HepG2 (cell line): ENCODE measurements around the gene PFKFB4. TPM values are rescaled to one million over a fixed set of nuclear protein-coding genes. Genes with fewer than 3 reads are reported as not detected.
A peak's percentile ranks its signal among the peaks of the same experiment; 100 is the strongest.

Experiments
- ATAC-seq: fragments of 200-7000 bp; cut with Tn5 transposase; 3 replicates; pipeline ENCODE4 v1.9.1; 2020; ENCODE audit warnings: mild to moderate bottlenecking, moderate library complexity
- BruUV-seq: library from RNA; stranded (reverse); fragments of 400-500 nt; replicated peaks from 2 replicates; lab custom pipeline; 2021; lab: Mats Ljungman, UMichigan
- CTCF ChIA-PET: fragments of 300-600 bp; formaldehyde crosslinking; extraction: SDS; loops from one replicate; lab custom pipeline; 2021; ENCODE audit warnings: low total read pairs, inconsistent platforms, low intra/inter-chr PET ratio; lab: Yijun Ruan, JAX
- POLR2A ChIA-PET: fragments of 350-600 bp; sonication (Branson Sonifier 250); formaldehyde crosslinking; loops from one replicate; lab custom pipeline; 2020; ENCODE audit warnings: antibody characterized with exemption, inconsistent platforms; lab: Yijun Ruan, JAX
- DNase-seq: peaks from one replicate; pipeline ENCODE4 v3.0.0-alpha.2; 2015; ENCODE audit warnings: low spot score
- FAIRE-seq: peaks from 3 replicates; lab custom pipeline; 2011; peaks lifted over from hg19 to GRCh38; lab: Jason Lieb, UNC
- H2AFZ ChIP-seq: one replicate; pipeline ENCODE4 v1.6.1; 2011; ENCODE audit warnings: low read length, inconsistent platforms
- H3K27ac ChIP-seq: fragments of 300-600 bp; 3 replicates; pipeline ENCODE4 v1.8.0; 2011; ENCODE audit warnings: mixed run types, mild to moderate bottlenecking, mixed read lengths, low read length, inconsistent platforms; ENCODE audit not compliant: insufficient read depth; ENCODE audit errors: extremely low read length
- H3K27me3 ChIP-seq, 2 experiments: fragments of 200-600 bp in 1 of 2; 2 replicates in 1 of 2; 3 replicates in 1 of 2; pipeline versions ENCODE4 v1.6.0 to v1.8.0; 2011; ENCODE audit warnings: low read length in 2 of 2, mild to moderate bottlenecking in 2 of 2, moderate library complexity in 2 of 2, inconsistent platforms in 1 of 2; ENCODE audit not compliant: insufficient read depth in 2 of 2, control insufficient read depth in 1 of 2
- H3K36me3 ChIP-seq, 2 experiments: fragments of 200-600 bp in 1 of 2; replicated peaks in 1 of 2; 2 replicates in 1 of 2; 3 replicates in 1 of 2; pipeline versions ENCODE4 v1.5.1 to v1.8.0; 2011; ENCODE audit warnings: low read length in 2 of 2, inconsistent platforms in 1 of 2; ENCODE audit not compliant: insufficient read depth in 2 of 2, control insufficient read depth in 1 of 2
- H3K4me1 ChIP-seq: 2 replicates; pipeline ENCODE4 v1.5.1; 2012; ENCODE audit warnings: low read length, inconsistent platforms; ENCODE audit not compliant: insufficient read depth
- H3K4me2 ChIP-seq: 2 replicates; pipeline ENCODE4 v1.6.0; 2011; ENCODE audit warnings: low read depth, low read length, inconsistent platforms
- H3K4me3 ChIP-seq, 3 experiments: fragments of 200-600 bp in 1 of 3; sonication (generic), shearing (Covaris generic) in 1 of 3; replicated peaks in 1 of 3; 2 replicates each; pipeline ENCODE4 v1.5.1; 2011 to 2016; ENCODE audit warnings: low read length in 3 of 3, inconsistent platforms in 2 of 3, low read depth in 2 of 3, mild to moderate bottlenecking in 2 of 3, control low read depth in 1 of 3, mixed read lengths in 1 of 3; ENCODE audit not compliant: insufficient read depth in 1 of 3
- H3K79me2 ChIP-seq: one replicate; pipeline ENCODE4 v1.6.1; 2011; ENCODE audit warnings: low read length, inconsistent platforms; ENCODE audit not compliant: insufficient read depth
- H3K9ac ChIP-seq: 2 replicates; pipeline ENCODE4 v1.6.0; 2011; ENCODE audit warnings: mild to moderate bottlenecking, low read depth, low read length, inconsistent platforms; ENCODE audit not compliant: insufficient read depth
- H3K9me3 ChIP-seq: 2 replicates; pipeline ENCODE4 v1.5.1; 2012; ENCODE audit warnings: mild to moderate bottlenecking, low read length
- H4K20me1 ChIP-seq: 2 replicates; pipeline ENCODE4 v1.6.0; 2011; ENCODE audit warnings: inconsistent platforms, mild to moderate bottlenecking, low read length, moderate library complexity; ENCODE audit not compliant: insufficient read depth
- CTCF ChIP-seq: sonication (generic); formaldehyde crosslinking; IDR thresholded peaks from 2 replicates; pipeline ENCODE4 v1.5.0; 2020; ENCODE audit warnings: mild to moderate bottlenecking, missing genetic modification reagents, moderate library complexity
- HES4 ChIP-seq: sonication (generic); formaldehyde crosslinking; IDR thresholded peaks from 2 replicates; pipeline ENCODE4 v1.9.0; 2021; ENCODE audit warnings: mild to moderate bottlenecking, missing genetic modification reagents, borderline replicate concordance
- HHEX ChIP-seq: IDR thresholded peaks from 2 replicates; pipeline ENCODE4 v1.6.1; 2016; ENCODE audit warnings: control low read depth
- MAFK ChIP-seq, 2 experiments: IDR thresholded peaks in 1 of 2; conservative IDR thresholded peaks in 1 of 2; 2 replicates each; pipeline ENCODE4 v1.6.1; 2011; ENCODE audit warnings: improper control_type of control experiment in 2 of 2, low read length in 2 of 2
- PHF21A ChIP-seq: sonication (generic); formaldehyde crosslinking; IDR thresholded peaks from 2 replicates; pipeline ENCODE4 v1.5.0; 2020; ENCODE audit warnings: mild to moderate bottlenecking, missing genetic modification reagents
- RARA ChIP-seq: IDR thresholded peaks from 2 replicates; pipeline ENCODE4 v1.6.1; 2016; ENCODE audit warnings: missing genetic modification reagents, missing compliant biosample characterization
- SMAD3 ChIP-seq: sonication (generic); formaldehyde crosslinking; IDR thresholded peaks from 2 replicates; pipeline ENCODE4 v1.4.0; 2020; ENCODE audit warnings: missing genetic modification reagents
- SOX13 ChIP-seq, 3 experiments: fragments of 450-650 bp in 1 of 3; sonication (generic) in 1 of 3; formaldehyde crosslinking in 1 of 3; IDR thresholded peaks in 2 of 3; conservative IDR thresholded peaks in 1 of 3; 2 replicates each; pipeline versions ENCODE4 v1.5.0 to v1.6.1; 2016 to 2020; ENCODE audit warnings: antibody characterized with exemption in 1 of 3, mild to moderate bottlenecking in 1 of 3, missing compliant biosample characterization in 1 of 3, missing genetic modification reagents in 1 of 3, moderate library complexity in 1 of 3
- SYNCRIP ChIP-seq: fragments of 200-400 bp; formaldehyde crosslinking; IDR thresholded peaks from 2 replicates; pipeline ENCODE4 v1.6.1; 2018; ENCODE audit warnings: mild to moderate bottlenecking, low read depth, low read length; ENCODE audit not compliant: insufficient read depth
- UBTF ChIP-seq: sonication (generic); formaldehyde crosslinking; IDR thresholded peaks from 2 replicates; pipeline ENCODE4 v1.4.0; 2020; ENCODE audit warnings: mild to moderate bottlenecking, missing genetic modification reagents
- ZBTB21 ChIP-seq: sonication (generic); formaldehyde crosslinking; IDR thresholded peaks from 2 replicates; pipeline ENCODE4 v1.4.0; 2020; ENCODE audit warnings: missing genetic modification reagents
- ZBTB38 ChIP-seq: sonication (generic); formaldehyde crosslinking; IDR thresholded peaks from 2 replicates; pipeline ENCODE4 v1.5.1; 2020; ENCODE audit warnings: mild to moderate bottlenecking, missing genetic modification reagents
- ZNF33B ChIP-seq: sonication (generic); formaldehyde crosslinking; IDR thresholded peaks from 2 replicates; pipeline ENCODE4 v1.5.1; 2020; ENCODE audit warnings: mild to moderate bottlenecking, missing genetic modification reagents
- ZNF510 ChIP-seq: sonication (generic); formaldehyde crosslinking; IDR thresholded peaks from 2 replicates; pipeline ENCODE4 v1.4.0; 2020; ENCODE audit warnings: low read depth, mild to moderate bottlenecking, missing genetic modification reagents
- ZNF660 ChIP-seq: sonication (generic); formaldehyde crosslinking; IDR thresholded peaks from 2 replicates; pipeline ENCODE4 v1.5.1; 2020; ENCODE audit warnings: mild to moderate bottlenecking, low read depth, missing genetic modification reagents, borderline replicate concordance
- ZNF709 ChIP-seq: sonication (generic); formaldehyde crosslinking; IDR thresholded peaks from 2 replicates; pipeline ENCODE4 v1.5.0; 2020; ENCODE audit warnings: mild to moderate bottlenecking, missing genetic modification reagents
- ZXDC ChIP-seq: sonication (generic); formaldehyde crosslinking; IDR thresholded peaks from 2 replicates; pipeline ENCODE4 v1.5.0; 2020; ENCODE audit warnings: mild to moderate bottlenecking, missing genetic modification reagents
- WGBS: methylation state at CpG from one replicate; pipeline ENCODE4 v1.1.6; 2017; ENCODE audit warnings: low lambda C conversion rate; 5-methylcytosine and 5-hydroxymethylcytosine counted together
- in situ Hi-C: cut with HindIII; loops from 2 replicates; pipeline ENCODE4 v1.10.0; 2017; ENCODE audit warnings: low pct_unique_long_range_greater_than_20kb; ENCODE audit not compliant: extremely low pct_ligation_motif_present
- intact Hi-C: fragments of 100-400 bp; cut with micrococcal nuclease; formaldehyde crosslinking; loops from one replicate; pipeline ENCODE4 v1.10.0; 2022; ENCODE audit not compliant: unreplicated experiment
- polyA plus RNA-seq, 8 experiments: library from polyadenylated mRNA; depleted of rRNA in 3 of 8; stranded (reverse) in 7 of 8; unstranded in 1 of 8; fragments of >200 nt; fragmentation: Illumina TruSeq in 4 of 8; extraction: Trizol in 4 of 8; gene quantifications; 2 replicates each; pipeline versions ENCODE4 v1.2.1 to v1.2.3, GENCODE V29; 2011 to 2016; ENCODE audit warnings: low read depth in 4 of 8, missing spikeins in 1 of 8, mixed read lengths in 1 of 8; ENCODE audit not compliant: insufficient read depth in 1 of 8
- total RNA-seq, 5 experiments: library from RNA; depleted of rRNA; stranded (reverse); fragments of >200 nt; fragmentation: Illumina TruSeq; extraction: Trizol; gene quantifications; 2 replicates each; pipeline ENCODE4 v1.2.3, GENCODE V29; 2016; ENCODE audit warnings: low read depth in 1 of 5

PFKFB4 gene
- total and polyA plus RNA-seq, 2 of the 13 experiments (the other 11 are each of a cell fraction or from before 2014, with no cell fraction given), result 7.1 to 103 TPM

- intact Hi-C loops (no loop called here), in situ Hi-C loops (no loop called here)
- peak overlapping the region; percentile 86 for H3K4me2 ChIP-seq
- peak; percentile 12 for FAIRE-seq
- peak overlapping the region; percentile 42; the same call in 1 of the 2 replicates for H3K9ac ChIP-seq
- WGBS, result 25% methylated on average over 16 of the region's 21 CpGs
- peak overlapping the region; percentile 18 to 68 (median 59); a peak in 4 of 6 replicates for H3K4me3 ChIP-seq
- CTCF ChIA-PET, result no interaction called here
- peak; percentile 71 for DNase-seq
- no peaks in the 10 kb centered on the region; a peak in 1 of 5 replicates for H3K27me3 ChIP-seq
- no TSS peak for BruUV-seq
- no peaks in the 10 kb centered on the region for H3K9me3 ChIP-seq
- H4K20me1 ChIP-seq, result no peaks in the 10 kb centered on the region
- peak; percentile 68 for ATAC-seq
- no peaks in the 10 kb centered on the region for H3K36me3 ChIP-seq
- no peak overlapping the region for H2AFZ ChIP-seq
- H3K27ac ChIP-seq, result no peak overlapping the region
- POLR2A ChIA-PET, result interaction anchor here (0.7 to 3.0 kb wide), 3 partner anchors 63 to 88 kb away, joined by 3 to 7 read pairs (median 4); partner anchors contain the start of gene SLC26A6
- peaks cover 85% of the 10 kb centered on the region for H3K4me1 ChIP-seq
- peaks cover 4% of the 10 kb centered on the region for H3K79me2 ChIP-seq
- TF ChIP-seq ZNF709 (CRISPR knock-in tag), result 0 out of 2 replicates have a peak, but pooled peaks have one; percentile 37
- TF ChIP-seq CTCF, result peak; percentile 64
- TF ChIP-seq ZBTB38 (CRISPR knock-in tag), result peak; percentile 44; the same call in 1 of the 2 replicates
- 0 out of 2 replicates have a peak, but pooled peaks have one; percentile 26 for TF ChIP-seq PHF21A (CRISPR knock-in tag)
- TF ChIP-seq ZNF660, result no peak
- TF ChIP-seq ZBTB21 (CRISPR knock-in tag), result no peak
- TF ChIP-seq SMAD3 (CRISPR knock-in tag), result no peak
- TF ChIP-seq ZNF33B, result no peak
- no peak for TF ChIP-seq SOX13 (IDR thresholded peaks at IDR 0.05)
- TF ChIP-seq SOX13 (CRISPR knock-in tag; conservative IDR thresholded peaks at IDR 0.05 in 1 of 2, IDR thresholded peaks at IDR 0.05 in 1 of 2), result 0 out of 4 replicates have a peak, but pooled peaks of 1 of the 2 experiments have one; percentile 6
- TF ChIP-seq SYNCRIP, result no peak
- TF ChIP-seq MAFK (conservative IDR thresholded peaks at IDR 0.05 in 1 of 2, IDR thresholded peaks at IDR 0.05 in 1 of 2; ENCODE audit: low read length in 2 of 2), result no peak
- no peak for TF ChIP-seq ZXDC (CRISPR knock-in tag)
- no peak for TF ChIP-seq ZNF510 (CRISPR knock-in tag)
- no peak for TF ChIP-seq HHEX (CRISPR knock-in tag)
- peak; percentile 48; the same call in 1 of the 2 replicates for TF ChIP-seq UBTF (CRISPR knock-in tag)
- TF ChIP-seq RARA (CRISPR knock-in tag), result no peak
- TF ChIP-seq HES4 (CRISPR knock-in tag), result no peak
Observed at GRCh38 chr3:48561045-48561736, 4.6 kb upstream of the PFKFB4 start.
